NB4 (cell line): ENCODE data around the gene OR13J1.

Experiments used
- MYC ChIP-seq: IDR thresholded peaks from 2 replicates; pipeline ENCODE4 v1.6.1; 2011; ENCODE audit warnings: low read depth, low read length
- POLR2A ChIP-seq: IDR thresholded peaks from 2 replicates; pipeline ENCODE4 v1.6.1; 2011; ENCODE audit warnings: mild to moderate bottlenecking; ENCODE audit not compliant: insufficient read length; ENCODE audit errors: extremely low read depth
- TF ChIP-seq, protein P1 (sequence below): IDR thresholded peaks from one replicate; pipeline ENCODE4 v1.5.1; 2012; ENCODE audit warnings: low read depth, low read length

DNA sequence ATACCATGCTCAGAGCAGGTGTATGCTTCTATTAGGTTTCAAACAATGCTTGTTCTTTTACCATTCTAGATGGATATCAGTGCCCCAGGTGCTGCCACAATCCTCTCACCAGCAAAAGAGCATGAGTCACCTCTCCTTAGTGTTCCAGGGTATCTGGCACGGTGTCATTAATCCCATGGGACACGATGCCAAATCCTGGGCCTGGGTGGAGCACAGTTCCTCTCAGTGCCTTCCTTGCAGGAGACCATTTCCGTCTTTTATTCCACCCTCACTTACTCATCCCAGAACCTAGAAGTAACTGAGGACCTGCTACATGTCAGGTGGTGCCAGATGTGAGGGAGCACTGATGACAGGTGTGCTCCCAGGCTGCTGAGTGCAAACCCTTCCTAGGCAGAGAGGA is 1.3 kb upstream of the OR13J1 start:
- TF ChIP-seq POLR2A (no peak), MYC (no peak)
- TF ChIP-seq, protein P1, sequence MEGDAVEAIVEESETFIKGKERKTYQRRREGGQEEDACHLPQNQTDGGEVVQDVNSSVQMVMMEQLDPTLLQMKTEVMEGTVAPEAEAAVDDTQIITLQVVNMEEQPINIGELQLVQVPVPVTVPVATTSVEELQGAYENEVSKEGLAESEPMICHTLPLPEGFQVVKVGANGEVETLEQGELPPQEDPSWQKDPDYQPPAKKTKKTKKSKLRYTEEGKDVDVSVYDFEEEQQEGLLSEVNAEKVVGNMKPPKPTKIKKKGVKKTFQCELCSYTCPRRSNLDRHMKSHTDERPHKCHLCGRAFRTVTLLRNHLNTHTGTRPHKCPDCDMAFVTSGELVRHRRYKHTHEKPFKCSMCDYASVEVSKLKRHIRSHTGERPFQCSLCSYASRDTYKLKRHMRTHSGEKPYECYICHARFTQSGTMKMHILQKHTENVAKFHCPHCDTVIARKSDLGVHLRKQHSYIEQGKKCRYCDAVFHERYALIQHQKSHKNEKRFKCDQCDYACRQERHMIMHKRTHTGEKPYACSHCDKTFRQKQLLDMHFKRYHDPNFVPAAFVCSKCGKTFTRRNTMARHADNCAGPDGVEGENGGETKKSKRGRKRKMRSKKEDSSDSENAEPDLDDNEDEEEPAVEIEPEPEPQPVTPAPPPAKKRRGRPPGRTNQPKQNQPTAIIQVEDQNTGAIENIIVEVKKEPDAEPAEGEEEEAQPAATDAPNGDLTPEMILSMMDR: no peak
